HS-27A (cell line): ENCODE results near the gene CLMN.
A peak's percentile ranks its signal among the peaks of the same experiment; 100 is the strongest.
"Not testable (repeated sequence)": the region's sequence is repeated elsewhere in the genome, so short reads cannot be mapped to it uniquely, and the experiment has no call there.

Source experiments
- DNase-seq: peaks from one replicate; pipeline ENCODE4 v3.0.0-alpha.2; 2012; ENCODE audit warnings: low read depth, missing footprints

Gene CLMN

DNA sequence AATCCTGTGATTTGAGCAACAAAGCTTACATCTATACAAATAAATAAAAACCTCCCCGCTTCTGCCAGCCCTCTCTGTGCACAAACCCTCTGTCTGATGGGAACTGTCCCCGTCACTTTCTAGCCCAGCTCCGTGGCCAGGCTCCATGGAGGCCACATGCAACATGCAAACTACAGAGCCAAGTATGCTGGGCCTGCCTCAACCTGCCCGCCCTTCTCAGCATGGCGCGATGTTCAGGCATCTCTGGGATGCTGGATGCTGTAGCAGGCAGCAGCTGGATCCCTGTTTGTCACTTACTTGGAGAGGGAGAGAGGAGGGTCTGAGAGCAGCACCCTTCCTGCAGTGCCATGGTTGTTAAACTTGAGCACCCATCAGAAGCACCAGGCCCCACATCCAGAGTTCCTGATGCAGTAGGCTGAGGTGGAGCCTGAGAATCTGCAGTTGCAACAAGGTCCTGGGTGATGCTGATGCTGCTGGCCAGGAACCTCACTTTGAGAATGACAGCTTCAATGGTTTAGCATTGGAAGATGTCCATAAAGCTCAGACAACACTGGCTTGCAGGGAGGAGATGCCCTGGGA lies 32.4 kb downstream of the CLMN start:
- DNase-seq = no peak

DNA sequence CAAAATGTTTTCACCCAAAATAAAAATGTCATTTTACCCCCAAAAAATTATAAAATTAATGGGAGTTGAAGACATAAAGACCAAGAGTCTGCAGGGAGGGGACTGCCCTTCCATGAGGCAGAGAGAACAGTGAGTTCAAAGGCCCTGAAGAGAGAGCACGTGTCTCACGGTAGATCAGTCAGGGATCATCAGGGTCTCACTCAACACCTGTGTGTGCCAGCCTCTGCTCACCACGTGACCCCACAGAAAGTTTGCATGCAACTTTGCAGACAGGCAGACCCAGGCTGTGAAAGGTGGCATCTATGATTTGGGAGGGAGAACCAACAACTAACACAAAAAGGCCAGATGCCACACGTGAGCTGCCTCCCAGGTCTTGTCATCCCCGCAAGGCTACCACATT lies 33.1 kb downstream of the CLMN start:
- DNase-seq = no peak

DNA sequence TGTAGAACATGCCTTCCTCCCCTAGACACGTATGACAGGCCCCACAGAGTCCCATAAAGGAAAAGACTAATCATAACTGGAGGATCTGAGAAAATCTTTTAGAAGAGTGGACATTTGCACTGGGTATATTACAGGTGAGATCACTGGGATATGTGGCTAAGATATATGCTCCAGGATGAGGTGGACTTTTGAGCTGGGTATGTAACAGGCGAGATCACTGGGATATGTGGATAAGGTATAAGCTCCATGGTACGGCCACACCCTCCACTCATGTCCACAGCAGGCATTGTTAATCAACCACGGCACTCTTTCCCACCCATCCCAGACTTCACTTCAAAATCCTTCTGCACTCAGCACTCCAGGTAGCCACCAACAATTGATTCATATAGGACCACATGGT lies 34.1 kb downstream of the CLMN start:
- DNase-seq = no peak

DNA sequence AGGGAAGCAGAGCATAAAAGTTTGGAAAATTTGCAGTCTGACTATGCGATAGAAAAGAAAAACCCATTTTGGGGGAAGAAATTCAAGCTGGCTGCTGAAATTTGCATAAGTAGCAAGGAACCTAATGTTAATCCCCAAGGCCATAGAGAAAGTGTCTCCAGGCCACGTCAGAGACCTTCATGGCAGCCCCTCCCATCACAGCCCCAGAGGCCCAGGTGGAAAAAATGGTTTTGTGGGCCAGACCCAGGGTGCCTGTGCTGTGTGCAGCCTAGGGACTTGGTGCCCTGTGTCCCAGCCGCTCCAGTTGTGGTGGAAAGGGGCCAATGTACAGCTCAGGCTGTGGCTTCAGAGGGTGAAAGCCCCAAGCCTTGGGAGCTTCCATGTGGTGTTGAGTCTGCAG lies 35.9 kb downstream of the CLMN start:
- not testable (repeated sequence) for DNase-seq

DNA sequence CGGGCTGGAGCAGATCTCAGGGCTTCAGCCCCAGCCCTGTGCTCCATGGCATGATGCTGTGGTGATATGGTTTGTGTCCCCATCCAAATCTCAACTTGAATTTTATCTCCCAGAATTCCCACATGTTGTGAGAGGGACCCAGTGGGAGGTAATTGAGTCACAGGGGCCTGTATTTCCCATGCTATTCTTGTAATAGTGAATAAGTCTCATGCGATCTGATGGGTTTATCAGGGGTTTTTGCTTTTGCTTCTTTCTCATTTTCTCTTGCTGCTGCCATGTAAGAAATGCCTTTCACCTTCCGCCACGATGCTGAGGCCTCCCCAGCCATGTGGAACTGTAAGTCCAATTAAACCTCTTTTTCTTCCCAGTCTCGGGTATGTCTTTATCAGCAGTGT lies 36.7 kb downstream of the CLMN start:
- DNase-seq = not testable (repeated sequence)

DNA sequence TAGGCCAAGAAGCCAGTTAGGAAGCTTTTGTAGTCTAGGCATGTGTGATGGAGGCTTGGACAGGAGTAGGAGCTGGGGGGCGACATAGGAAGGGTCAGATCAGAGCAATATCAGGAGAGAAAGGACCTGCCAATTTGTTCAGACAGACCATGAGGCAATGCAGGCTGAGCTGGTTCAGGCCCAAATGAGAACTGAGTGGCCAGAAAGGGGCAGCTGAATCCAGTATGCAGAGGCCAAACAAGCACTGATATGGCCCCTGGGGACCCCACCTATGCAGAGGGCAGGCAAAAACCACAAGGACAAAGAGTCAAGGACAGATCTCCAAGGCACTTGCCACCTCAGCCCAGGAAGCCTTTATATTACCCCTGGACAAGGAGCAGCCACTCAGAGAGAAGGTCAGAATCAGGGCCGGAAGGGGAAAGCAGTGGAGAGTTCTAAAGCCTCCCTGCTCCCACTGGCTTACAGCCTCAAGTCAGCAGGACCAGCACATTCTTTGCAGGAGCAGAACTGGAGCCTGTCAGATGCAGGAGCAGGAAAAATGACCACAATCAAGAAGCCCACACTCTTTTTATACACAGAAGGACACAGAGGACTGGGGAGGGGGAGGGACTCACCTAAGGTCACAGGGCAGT lies 37.2 kb downstream of the CLMN start:
- DNase-seq = no peak

DNA sequence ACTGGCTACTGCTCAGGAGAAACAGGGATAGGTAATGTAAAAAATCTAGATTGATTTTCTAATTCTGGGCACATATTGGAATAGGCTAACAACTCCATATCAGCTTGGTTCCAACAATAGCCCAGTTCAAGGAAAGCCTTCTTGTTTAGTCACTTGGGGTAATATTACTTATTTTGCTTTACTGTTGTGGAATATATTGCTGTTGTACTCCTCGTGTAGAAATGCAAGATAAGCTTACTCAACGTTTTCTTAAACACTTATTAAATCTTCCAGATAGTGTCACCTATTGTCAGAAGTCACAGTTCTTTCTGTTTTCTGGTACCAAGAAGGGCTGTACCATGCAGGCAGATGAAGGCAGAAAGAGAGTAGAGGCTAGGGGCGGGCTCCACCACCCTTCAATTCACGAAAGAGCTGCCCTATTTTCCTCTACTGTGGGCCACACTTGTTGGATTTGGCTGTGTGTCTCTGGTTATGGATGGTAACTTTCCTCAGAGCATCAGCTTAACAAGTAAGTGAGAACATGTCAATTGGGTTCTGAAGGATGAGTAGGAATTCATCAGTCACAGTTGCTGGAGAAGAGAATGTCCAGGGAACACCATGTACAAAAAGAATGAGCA lies 38.0 kb downstream of the CLMN start:
- no peak for DNase-seq

DNA sequence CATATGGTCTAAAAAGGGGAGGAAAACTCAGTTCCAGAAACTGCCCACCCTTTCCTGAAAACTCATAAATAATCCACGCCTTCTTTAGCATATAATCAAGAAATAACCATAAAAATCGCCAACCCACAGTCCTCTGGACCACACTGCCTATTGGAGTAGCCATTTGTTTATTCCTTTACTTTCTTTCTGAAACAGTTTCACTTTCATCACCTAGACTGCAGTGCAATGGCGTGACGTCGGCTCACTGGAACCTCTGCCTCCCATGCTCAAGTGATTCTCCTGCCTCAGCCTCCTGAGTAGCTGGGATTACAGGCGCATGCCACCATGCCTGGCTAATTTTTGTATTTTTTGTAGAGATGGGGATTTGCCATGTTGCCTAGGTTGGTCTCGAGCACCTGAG lies 44.2 kb downstream of the CLMN start:
- no peak for DNase-seq

DNA sequence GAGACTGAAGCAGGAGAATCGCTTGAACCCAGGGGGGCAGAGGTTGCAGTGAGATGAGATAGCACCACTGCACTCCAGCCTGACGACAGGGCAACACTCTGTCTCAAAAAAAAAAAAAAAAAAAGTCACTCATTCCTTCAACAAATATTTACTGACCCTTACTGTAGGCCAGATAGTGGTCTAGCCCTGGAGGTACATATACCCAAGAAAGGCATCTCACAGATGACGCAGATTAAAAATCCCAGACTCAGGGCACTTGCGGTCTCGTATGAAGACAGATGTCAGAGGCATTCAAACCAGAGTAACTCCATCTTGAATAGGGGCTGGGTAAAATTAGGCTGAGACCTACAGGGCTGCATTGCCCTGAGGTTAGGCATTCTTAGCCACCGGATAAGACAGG lies 44.8 kb downstream of the CLMN start:
- DNase-seq = no peak

DNA sequence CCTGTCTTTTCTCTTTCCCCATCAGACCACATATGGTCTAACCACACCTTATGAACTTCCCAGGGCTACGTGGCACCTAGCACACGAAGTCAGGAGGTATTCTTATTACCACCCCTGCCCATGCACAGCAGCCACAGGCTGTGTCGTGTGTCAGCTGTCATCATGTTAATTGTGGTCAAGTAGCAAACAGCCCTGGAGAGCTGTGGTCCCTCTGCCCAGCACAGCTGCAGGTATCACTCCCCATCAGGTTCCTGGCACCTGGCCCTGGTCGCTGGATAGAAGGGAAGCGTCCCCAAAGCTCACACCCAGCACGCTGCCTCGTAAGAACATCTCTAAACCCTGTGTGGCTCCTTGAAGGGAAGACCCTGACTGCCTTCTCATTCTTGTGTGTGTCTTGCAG lies 45.4 kb downstream of the CLMN start:
- DNase-seq = no peak

DNA sequence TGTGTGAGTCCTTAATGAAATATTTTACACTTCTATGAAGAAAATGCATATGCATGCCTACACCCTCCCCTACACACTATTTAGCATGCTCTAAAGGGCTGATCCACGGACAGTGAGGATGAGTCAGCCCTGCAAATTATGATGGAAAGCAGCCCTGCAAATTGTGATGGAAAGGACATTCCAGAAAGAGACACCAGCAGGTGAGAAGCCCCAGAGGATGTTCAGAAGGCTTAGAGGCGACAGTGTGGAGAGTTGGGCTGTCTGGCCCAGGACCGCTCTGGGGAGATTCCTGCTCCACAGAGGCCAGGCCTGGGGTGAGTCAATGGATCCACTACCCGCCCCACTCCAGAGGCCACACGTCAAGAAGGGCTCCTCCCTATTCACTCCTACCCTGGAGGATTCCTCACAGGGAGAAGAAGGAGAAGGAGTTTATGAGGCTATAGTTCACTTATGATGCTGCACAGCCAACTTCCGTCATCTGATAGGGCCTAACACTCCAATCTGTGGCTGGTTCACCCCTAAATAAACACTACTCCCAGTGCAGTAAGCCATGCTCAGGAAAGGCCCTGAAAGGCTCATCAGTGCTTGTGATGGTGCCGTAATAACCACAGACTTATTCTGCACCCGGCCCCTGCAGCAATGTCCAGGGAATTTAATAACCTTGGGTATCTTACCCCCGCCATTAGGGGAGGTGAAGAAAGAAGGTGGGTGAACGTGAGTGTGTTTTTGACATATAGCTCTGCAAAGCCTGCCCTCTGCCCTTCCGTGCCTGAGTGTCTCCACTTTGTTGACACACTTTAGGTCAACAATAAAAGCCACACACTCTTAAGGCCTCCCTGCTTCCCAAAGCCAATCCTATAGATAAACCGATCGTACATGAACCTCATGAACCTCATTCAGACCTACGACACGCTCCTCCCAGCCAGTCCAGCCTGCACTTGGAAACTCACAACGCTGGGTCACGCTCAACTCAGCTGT lies 46.4 kb downstream of the CLMN start:
- DNase-seq = no peak

DNA sequence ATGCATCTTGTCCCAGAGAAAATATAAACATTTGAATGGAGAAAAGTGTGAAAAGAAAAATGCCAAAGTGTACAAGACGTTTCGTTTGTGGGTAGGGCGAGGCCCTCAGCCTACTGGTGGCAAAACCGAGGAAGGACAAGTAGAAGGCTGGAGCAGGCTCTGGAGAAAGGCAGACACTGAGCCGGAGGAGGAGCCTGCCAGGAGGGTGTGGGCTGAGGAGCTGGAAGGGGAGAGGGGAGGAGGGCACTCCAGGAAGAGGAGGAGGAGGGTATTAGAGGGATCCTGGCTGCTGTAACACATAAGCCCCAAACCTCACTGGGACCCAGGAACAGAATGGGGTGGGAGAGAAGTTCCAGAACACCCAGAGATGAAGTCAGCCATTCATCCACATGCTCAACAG lies 47.7 kb downstream of the CLMN start:
- no peak for DNase-seq

DNA sequence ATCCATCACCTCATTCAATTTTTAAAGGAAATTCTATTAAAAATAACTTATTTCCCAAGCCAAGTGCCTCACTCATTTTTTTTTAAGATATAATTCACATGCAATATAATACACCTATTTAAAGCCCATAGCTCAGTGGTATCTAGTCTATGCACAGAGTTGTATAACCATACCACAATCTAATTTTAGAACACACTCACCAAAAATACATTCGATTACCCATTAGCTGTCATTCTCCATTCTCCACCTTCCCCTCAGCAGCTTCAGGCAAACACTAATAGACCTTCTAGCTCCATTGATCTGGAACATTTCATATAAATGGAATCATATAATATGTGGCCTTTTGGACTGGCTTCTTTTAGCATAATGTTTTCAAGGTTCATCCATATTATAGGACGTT lies 49.5 kb downstream of the CLMN start:
- DNase-seq = no peak

DNA sequence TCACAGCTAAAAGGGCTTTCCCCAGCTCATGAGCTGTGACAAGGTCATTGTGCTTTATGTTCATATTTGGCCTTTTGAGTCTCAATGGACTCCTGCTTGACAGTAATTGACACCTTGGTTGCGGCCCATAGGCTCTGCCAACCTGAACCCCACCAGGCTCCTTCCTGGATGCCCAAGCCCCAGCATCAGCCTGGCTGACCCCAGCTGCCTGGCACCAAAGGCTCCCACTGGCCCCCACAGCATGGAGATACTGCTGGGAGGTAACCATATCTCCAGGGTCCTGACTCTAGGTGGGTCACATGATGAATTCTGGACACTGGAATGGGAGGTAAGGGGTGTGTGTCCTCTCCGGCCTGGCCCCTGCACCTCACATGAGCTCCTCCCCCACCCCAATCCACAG lies 50.2 kb downstream of the CLMN start:
- no peak for DNase-seq

DNA sequence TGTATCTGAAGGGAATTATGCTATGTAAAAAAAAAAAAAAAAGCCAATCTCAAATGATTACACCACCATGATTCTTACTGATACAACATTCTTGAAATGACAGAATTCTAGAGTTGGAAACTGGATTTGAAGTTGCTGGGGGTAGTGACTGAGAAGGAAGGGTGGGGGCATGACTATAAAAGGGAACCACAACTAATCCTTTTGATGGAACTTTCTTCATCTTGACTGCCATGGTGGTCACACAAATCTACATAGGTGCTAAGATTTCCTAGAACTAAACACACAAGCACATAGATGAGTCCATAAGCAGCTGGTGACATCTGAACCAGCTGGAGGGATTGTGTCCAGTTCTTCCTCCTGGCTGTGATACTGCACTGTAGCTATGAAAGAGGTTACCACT lies 51.4 kb downstream of the CLMN start:
- no peak for DNase-seq

DNA sequence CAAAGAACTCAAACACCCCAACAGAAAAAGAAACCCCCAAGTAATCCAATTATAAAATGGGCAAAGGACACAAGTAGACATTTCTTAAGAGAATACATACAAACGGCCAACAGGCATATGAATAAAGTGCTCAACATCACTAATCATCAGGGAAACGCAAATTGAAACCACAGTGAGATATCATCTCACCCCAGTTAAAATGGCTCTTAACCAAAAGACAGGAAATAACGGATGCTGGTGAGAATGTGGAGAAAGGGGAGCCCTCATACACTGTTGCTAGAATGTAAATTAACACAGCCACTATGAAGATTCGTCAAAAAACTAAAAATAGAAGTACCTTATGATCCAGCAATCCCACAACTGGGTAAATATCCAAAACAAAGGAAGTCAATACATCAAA lies 52.4 kb downstream of the CLMN start:
- no peak for DNase-seq

DNA sequence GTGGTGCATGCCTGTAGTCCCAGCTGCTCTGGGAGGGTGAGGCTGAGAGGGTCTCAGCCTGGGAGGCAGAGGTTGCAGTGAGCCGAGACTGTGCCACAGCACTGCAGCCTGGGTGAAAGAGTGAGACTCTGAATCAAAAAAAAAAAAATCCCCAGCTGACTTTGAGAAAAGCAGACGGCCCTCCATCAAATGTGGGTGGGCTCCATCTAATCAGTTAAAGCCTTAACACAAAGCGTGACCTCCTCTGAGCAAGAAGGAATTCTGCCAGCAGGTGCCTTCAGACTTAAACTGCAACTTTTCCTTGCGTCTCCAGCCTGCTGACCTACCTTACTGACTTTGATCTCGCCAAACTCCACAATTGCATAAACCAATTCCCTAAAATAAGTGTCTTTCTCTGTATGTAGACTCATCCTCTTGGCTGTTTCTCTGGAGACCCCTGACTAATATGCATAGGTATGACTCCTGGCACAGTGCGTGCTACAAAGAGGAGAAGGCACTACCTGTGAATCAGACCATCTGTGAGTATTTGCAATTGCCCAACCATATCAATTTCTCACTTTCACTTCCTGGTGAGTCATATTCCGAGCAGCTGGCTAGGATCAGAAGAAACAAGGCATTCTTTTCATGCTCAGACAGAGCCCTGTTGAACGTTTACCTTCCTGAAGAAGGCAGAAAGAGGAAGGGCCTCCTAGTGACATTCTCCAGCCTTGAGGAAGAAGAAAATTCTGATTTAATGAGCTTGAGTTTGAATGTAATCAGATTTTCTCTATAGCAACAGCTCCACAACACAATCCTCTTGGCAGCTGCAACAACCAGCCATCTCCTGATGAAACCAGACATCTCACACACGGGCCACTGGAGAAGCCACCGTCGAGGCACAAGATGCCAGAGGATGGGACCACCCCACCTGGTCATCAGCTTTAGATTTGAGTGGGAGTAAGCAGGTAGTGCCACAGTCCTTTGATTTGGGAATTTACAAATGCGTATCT lies 54.3 kb downstream of the CLMN start:
- peak; percentile 84 for DNase-seq

DNA sequence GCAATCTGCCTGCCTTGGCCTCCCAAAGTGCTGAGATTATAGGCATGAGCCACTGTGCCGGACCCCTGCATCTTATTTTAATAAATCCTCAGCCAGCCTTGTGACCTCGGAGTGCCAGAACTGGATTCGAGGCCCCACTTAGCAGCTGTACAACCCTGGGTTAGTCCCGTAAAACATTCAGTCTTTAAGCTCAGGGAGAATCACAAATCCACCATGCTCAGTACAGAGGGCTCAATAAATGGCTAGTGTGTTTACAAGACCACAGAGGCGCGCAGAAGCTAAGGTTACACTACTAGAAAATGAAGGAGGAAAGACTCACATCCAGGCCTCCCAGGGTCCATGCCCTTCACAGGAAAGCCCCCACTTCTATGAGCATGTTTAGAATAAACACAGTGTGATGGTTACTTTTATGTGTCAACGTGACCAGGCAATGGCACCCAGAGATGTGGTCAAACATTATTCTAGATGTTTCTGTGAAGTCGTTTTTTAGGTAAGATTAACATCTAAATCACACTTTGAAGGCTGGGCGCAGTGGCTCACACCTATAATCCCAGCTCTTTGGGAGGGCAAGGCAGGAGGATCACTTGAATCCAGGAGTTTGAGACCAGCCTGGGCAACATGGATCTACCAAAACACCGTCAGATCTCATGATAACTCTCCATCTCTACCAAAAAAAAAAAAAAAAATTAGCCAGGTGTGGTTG lies 55.3 kb downstream of the CLMN start:
- DNase-seq = no peak

DNA sequence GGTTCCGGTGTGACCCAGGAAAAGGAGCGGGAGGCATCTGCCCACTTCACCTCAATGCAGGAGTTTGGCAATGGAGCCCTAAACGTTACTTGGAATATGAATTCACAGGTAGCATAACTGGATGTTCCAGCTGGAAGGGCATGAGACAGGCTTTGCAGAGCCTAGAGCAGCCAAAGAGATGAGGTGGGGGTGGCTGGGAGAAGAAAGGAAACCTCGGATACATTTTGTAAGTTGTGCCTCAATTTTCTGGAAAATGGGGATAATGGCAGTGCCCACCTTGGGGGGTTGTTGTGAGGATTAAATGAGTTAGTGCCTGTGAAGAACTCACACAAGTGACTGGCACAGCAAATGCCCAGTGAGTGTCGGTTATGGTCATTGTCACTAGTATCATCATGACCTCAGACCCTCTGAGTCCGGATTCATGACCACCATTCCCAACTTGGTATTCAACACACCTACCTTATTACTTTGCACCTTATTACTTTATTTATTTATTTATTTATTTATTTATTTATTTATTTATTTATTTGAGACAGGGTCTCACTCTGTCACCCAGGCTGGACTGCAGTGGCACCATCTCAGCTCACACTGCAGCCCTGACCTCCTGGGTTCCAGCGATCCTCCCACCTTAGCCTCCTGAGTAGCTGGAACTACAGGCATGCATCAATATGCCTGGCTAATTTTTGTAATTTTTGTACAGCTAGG lies 56.0 kb downstream of the CLMN start:
- no peak for DNase-seq

DNA sequence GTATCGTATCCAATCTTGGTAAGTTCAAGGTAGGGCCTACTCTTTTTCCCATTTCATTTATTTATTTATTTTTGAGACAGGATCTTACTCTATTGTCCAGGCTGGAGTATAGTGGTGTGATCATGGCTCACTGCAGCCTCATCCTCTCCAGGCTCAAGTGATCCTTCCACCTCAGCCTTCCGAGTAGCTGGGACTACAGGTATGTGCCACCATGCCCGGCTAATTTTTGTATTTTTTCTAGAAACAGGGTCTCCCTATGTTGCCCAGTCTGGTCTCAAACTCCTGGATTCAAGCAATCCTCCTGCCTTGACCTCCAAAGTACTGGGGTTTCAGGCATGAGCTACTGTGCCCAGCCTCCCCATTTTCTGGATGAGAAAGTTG lies 57.2 kb downstream of the CLMN start:
- no peak for DNase-seq
